Activated CD4-positive, alpha-beta T cell treated with anti-CD3 and anti-CD28 coated beads for 1 hour (primary cell): ENCODE data around the gene C2CD4C.
"Not testable (repeated sequence)": the region's sequence is repeated elsewhere in the genome, so short reads cannot be mapped to it uniquely, and the experiment has no call there.

Experiments used
- DNase-seq: peaks from one replicate; pipeline ENCODE4 v3.0.0-alpha.2; 2020

The C2CD4C gene

DNA sequence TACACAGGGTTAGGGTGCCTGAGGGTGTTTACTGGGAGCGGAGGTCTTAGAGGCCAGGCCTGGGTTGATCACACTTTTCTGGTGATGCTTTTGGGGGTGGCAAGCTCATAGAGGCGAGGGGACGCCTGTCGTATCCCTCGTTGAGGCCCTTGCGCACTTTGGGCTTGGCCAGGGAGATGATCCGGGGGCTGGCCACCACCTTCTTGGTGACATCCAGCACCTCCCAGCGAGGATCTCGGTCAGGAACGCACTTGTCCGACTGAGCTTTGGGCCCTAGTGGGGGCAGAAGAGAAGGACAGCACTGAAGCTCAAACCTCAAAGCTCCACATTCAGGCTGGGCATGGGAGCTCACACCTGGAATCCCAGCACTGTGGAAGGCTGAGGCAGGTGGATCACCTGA is 46.8 kb downstream of the C2CD4C start:
- no peak for DNase-seq

- no peak for DNase-seq
Measured at GRCh38 chr19:359653-359925, 49.4 kb downstream of the C2CD4C start.

GRCh38 chr19:355536-355935 is 53.4 kb downstream of the C2CD4C start:
- DNase-seq = not testable (repeated sequence)
